H9 (cell line): Measurements from ENCODE around the gene RNF217. TPM values are rescaled to one million over a fixed set of nuclear protein-coding genes. Genes with fewer than 3 reads are reported as not detected.

ENCODE experiments used
- DNase-seq: peaks from one replicate; pipeline ENCODE4 v3.0.0-alpha.2; 2017
- H2AFZ ChIP-seq: one replicate; pipeline ENCODE4 v1.6.1; 2013; ENCODE audit warnings: mild to moderate bottlenecking, low read length, control low read depth, moderate library complexity
- H2AK5ac ChIP-seq: 2 replicates; pipeline ENCODE4 v1.6.1; 2013; ENCODE audit warnings: low read length, control low read depth, mixed read lengths; ENCODE audit not compliant: insufficient read length
- H2BK120ac ChIP-seq: one replicate; pipeline ENCODE4 v1.6.1; 2013; ENCODE audit warnings: low read depth, mild to moderate bottlenecking, low read length, control low read depth, inconsistent platforms; ENCODE audit not compliant: poor library complexity, severe bottlenecking
- H2BK12ac ChIP-seq: 2 replicates; pipeline ENCODE4 v1.6.1; 2013; ENCODE audit warnings: low read length, control low read depth, mixed read lengths, low read depth; ENCODE audit not compliant: insufficient read length
- H2BK15ac ChIP-seq: 2 replicates; pipeline ENCODE4 v1.6.1; 2013; ENCODE audit warnings: low read depth, low read length, control low read depth
- H2BK20ac ChIP-seq: one replicate; pipeline ENCODE4 v1.6.1; 2013; ENCODE audit warnings: low read depth, mild to moderate bottlenecking, low read length, control low read depth, inconsistent platforms; ENCODE audit not compliant: poor library complexity, severe bottlenecking
- H2BK5ac ChIP-seq: 2 replicates; pipeline ENCODE4 v1.6.1; 2013; ENCODE audit warnings: low read length, control low read depth, mixed read lengths; ENCODE audit not compliant: insufficient read length
- H3K14ac ChIP-seq: 2 replicates; pipeline ENCODE4 v1.6.1; 2013; ENCODE audit warnings: low read length, control low read depth; ENCODE audit not compliant: insufficient read depth
- H3K18ac ChIP-seq: 2 replicates; pipeline ENCODE4 v1.6.1; 2013; ENCODE audit warnings: low read depth, mild to moderate bottlenecking, mixed read lengths, low read length, control low read depth; ENCODE audit not compliant: insufficient read length
- H3K23ac ChIP-seq: 2 replicates; pipeline ENCODE4 v1.6.1; 2013; ENCODE audit warnings: low read length, control low read depth, mixed read lengths, low read depth; ENCODE audit not compliant: insufficient read length
- H3K23me2 ChIP-seq: 2 replicates; pipeline ENCODE4 v1.6.1; 2013; ENCODE audit warnings: low read depth, mild to moderate bottlenecking, mixed read lengths, low read length, control low read depth; ENCODE audit not compliant: insufficient read length, poor library complexity, severe bottlenecking
- H3K27ac ChIP-seq: 2 replicates; pipeline ENCODE4 v1.5.1; 2013; ENCODE audit warnings: low read length, control low read depth, mixed read lengths, low read depth; ENCODE audit not compliant: insufficient read length
- H3K27me3 ChIP-seq: 2 replicates; pipeline ENCODE4 v1.6.1; 2013; ENCODE audit warnings: low read length, control low read depth, inconsistent platforms; ENCODE audit not compliant: insufficient read depth
- H3K4ac ChIP-seq: 2 replicates; pipeline ENCODE4 v1.6.1; 2013; ENCODE audit warnings: low read depth, mild to moderate bottlenecking, control low read depth, inconsistent platforms, low read length, moderate library complexity
- H3K4me1 ChIP-seq: 2 replicates; pipeline ENCODE4 v1.6.1; 2013; ENCODE audit warnings: low read length, control low read depth, inconsistent platforms; ENCODE audit not compliant: insufficient read depth
- H3K4me2 ChIP-seq: 2 replicates; pipeline ENCODE4 v1.6.1; 2013; ENCODE audit warnings: low read length, control low read depth, mixed read lengths; ENCODE audit not compliant: insufficient read length, insufficient read depth
- H3K56ac ChIP-seq: 2 replicates; pipeline ENCODE4 v1.6.1; 2013; ENCODE audit warnings: low read depth, mild to moderate bottlenecking, mixed read lengths, low read length, control low read depth; ENCODE audit not compliant: insufficient read length
- H3K79me1 ChIP-seq: 2 replicates; pipeline ENCODE4 v1.6.1; 2013; ENCODE audit warnings: low read depth, mild to moderate bottlenecking, moderate library complexity, low read length, control low read depth, inconsistent platforms; ENCODE audit not compliant: insufficient read depth, poor library complexity, severe bottlenecking
- H3K79me2 ChIP-seq: 2 replicates; pipeline ENCODE4 v1.6.1; 2013; ENCODE audit warnings: low read length, control low read depth, inconsistent platforms; ENCODE audit not compliant: insufficient read depth
- H3K9ac ChIP-seq: 2 replicates; pipeline ENCODE4 v1.6.1; 2013; ENCODE audit warnings: low read length, control low read depth, mixed read lengths; ENCODE audit not compliant: insufficient read length; ENCODE audit errors: extremely low read depth
- H3K9me3 ChIP-seq: one replicate; pipeline ENCODE4 v1.6.1; 2013; ENCODE audit warnings: low read depth, low read length, inconsistent platforms; ENCODE audit not compliant: control insufficient read depth
- H3T11ph ChIP-seq: one replicate; pipeline ENCODE4 v1.6.1; 2013; ENCODE audit warnings: mild to moderate bottlenecking, low read length, control low read depth, inconsistent platforms
- H4K20me1 ChIP-seq: one replicate; pipeline ENCODE4 v1.6.1; 2013; ENCODE audit not compliant: control insufficient read depth, insufficient read length, insufficient read depth
- H4K5ac ChIP-seq: 2 replicates; pipeline ENCODE4 v1.6.1; 2013; ENCODE audit warnings: low read depth, mild to moderate bottlenecking, mixed read lengths, low read length, control low read depth; ENCODE audit not compliant: insufficient read length
- H4K8ac ChIP-seq: replicated peaks from 2 replicates; pipeline ENCODE4 v1.6.1; 2013; ENCODE audit warnings: low read length, control low read depth, mixed read lengths, low read depth; ENCODE audit not compliant: insufficient read length
- H4K91ac ChIP-seq: 2 replicates; pipeline ENCODE4 v1.6.1; 2013; ENCODE audit warnings: low read depth, mild to moderate bottlenecking, moderate library complexity, mixed read lengths, low read length, control low read depth; ENCODE audit not compliant: insufficient read length
- H3K27ac Mint-ChIP-seq, 3 experiments: 2 replicates in 2 of 3; 3 replicates in 1 of 3; pipeline ENCODE4 v1.8.0; 2020 to 2021; ENCODE audit warnings: mixed read lengths in 3 of 3, mild to moderate bottlenecking in 1 of 3, moderate library complexity in 1 of 3
- H3K27me3 Mint-ChIP-seq: 2 replicates; pipeline ENCODE4 v1.8.0; 2021; ENCODE audit warnings: low read depth, mild to moderate bottlenecking, moderate library complexity, mixed read lengths
- H3K36me3 Mint-ChIP-seq, 3 experiments: 2 replicates in 2 of 3; 3 replicates in 1 of 3; pipeline ENCODE4 v1.8.0; 2020 to 2021; ENCODE audit warnings: low read depth in 3 of 3, mixed read lengths in 3 of 3; ENCODE audit not compliant: insufficient read depth in 1 of 3
- H3K4me1 Mint-ChIP-seq, 2 experiments: 2 replicates each; pipeline ENCODE4 v1.8.0; 2020; ENCODE audit warnings: mixed read lengths in 2 of 2
- H3K4me3 Mint-ChIP-seq, 2 experiments: 2 replicates in 1 of 2; 3 replicates in 1 of 2; pipeline ENCODE4 v1.8.0; 2020 to 2021; ENCODE audit warnings: mild to moderate bottlenecking in 2 of 2, mixed read lengths in 2 of 2, moderate library complexity in 1 of 2
- H3K9me3 Mint-ChIP-seq, 2 experiments: 2 replicates in 1 of 2; 3 replicates in 1 of 2; pipeline ENCODE4 v1.8.0; 2020; ENCODE audit warnings: mild to moderate bottlenecking in 2 of 2, mixed read lengths in 2 of 2, moderate library complexity in 1 of 2
- WGBS: extraction: QIAGEN DNeasy Blood & Tissue Kit; methylation state at CpG from one replicate; pipeline ENCODE4 v1.1.7; 2013; ENCODE audit warnings: missing lambda C conversion rate, low lambda C conversion rate, mixed read lengths; ENCODE audit not compliant: insufficient read length; ENCODE audit errors: extremely low coverage; 5-methylcytosine and 5-hydroxymethylcytosine counted together
- total RNA-seq: library from RNA; stranded (reverse); gene quantifications from 2 replicates; pipeline ENCODE4 v1.2.1, GENCODE V29; 2021
- TF ChIP-seq, protein P1 (sequence below): fragments of 200-600 bp; sonication (generic); conservative IDR thresholded peaks from 3 replicates; pipeline ENCODE4 v1.8.0; 2021; ENCODE audit warnings: antibody characterized with exemption, mild to moderate bottlenecking

Gene RNF217
- total RNA-seq, 1 experiment from 2014 or later, result 9.6 TPM

DNA sequence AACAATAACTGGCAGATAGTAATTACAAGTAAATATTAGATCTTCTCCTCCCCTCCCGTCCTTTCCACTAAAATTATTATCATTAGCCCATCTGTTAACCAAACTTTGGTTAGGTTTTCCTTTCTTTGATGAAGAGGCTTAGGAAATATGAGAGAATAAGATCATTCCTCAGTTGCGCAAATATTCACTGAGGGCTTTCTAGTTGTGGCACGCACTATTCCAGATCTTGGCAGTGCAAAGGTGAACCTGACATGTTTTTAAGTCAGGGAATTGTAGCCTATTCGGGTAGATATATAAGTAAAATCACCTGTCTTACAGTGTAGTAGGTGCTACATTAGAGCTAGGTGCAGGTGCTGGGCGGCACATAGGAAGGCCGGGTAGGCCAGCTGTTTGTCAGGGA is 31.1 kb downstream of the RNF217 start:
- Histone ChIP-seq H3K18ac (no peak overlapping the region), H2BK20ac (no peak overlapping the region), H3K9me3 (no peaks in the 10 kb centered on the region), H4K91ac (no peak overlapping the region), H3K27me3 (no peaks in the 10 kb centered on the region), H3K23me2 (no peaks in the 10 kb centered on the region), H3K23ac (no peak overlapping the region), H4K20me1 (no peaks in the 10 kb centered on the region), H3T11ph (no peak overlapping the region), H2BK12ac (no peak overlapping the region), H3K14ac (0 out of 2 replicates have a peak overlapping the region, but pooled peaks have one; percentile 14), H4K5ac (no peak overlapping the region), H3K79me2 (no peaks in the 10 kb centered on the region), H4K8ac (no peak overlapping the region), H2BK15ac (no peak overlapping the region), H3K9ac (no peak overlapping the region), H2AFZ (no peak overlapping the region), H3K79me1 (peaks cover 2% of the 10 kb centered on the region), H2BK5ac (no peak overlapping the region), H3K4ac (no peak overlapping the region), H2BK120ac (no peak overlapping the region), H3K4me2 (no peak overlapping the region), H3K27ac (no peak overlapping the region), H3K56ac (no peak overlapping the region), H2AK5ac (no peak overlapping the region), H3K4me1 (no peaks in the 10 kb centered on the region)
- TF ChIP-seq, protein P1, sequence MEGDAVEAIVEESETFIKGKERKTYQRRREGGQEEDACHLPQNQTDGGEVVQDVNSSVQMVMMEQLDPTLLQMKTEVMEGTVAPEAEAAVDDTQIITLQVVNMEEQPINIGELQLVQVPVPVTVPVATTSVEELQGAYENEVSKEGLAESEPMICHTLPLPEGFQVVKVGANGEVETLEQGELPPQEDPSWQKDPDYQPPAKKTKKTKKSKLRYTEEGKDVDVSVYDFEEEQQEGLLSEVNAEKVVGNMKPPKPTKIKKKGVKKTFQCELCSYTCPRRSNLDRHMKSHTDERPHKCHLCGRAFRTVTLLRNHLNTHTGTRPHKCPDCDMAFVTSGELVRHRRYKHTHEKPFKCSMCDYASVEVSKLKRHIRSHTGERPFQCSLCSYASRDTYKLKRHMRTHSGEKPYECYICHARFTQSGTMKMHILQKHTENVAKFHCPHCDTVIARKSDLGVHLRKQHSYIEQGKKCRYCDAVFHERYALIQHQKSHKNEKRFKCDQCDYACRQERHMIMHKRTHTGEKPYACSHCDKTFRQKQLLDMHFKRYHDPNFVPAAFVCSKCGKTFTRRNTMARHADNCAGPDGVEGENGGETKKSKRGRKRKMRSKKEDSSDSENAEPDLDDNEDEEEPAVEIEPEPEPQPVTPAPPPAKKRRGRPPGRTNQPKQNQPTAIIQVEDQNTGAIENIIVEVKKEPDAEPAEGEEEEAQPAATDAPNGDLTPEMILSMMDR, result no peak
- no peak for DNase-seq
- WGBS, result no CpG with 5 or more reads among the region's 6 CpGs
- Mint-ChIP-seq H3K27me3 (no peaks in the 10 kb centered on the region), H3K4me3 (no peak overlapping the region), H3K9me3 (no peaks in the 10 kb centered on the region), H3K36me3 (no peaks in the 10 kb centered on the region), H3K4me1 (peaks cover 8% of the 10 kb centered on the region in 2 experiments), H3K27ac (peak overlapping the region in 2 of 3 experiments; percentile 46 to 57; a peak in 4 of 7 replicates)
